CD14-positive monocyte (primary cell): Measurements from ENCODE around the gene SMIM22. TPM values are rescaled to one million over a fixed set of nuclear protein-coding genes. Genes with fewer than 3 reads are reported as not detected.
A peak's percentile ranks its signal among the peaks of the same experiment; 100 is the strongest.

Experiments
- DNase-seq, 3 donors: peaks; one replicate each; pipeline ENCODE4 v3.0.0-alpha.2; 2011 to 2022
- H2AFZ ChIP-seq: 2 replicates; pipeline ENCODE4 v1.6.0; 2012; ENCODE audit warnings: mild to moderate bottlenecking, low read depth, low read length, inconsistent platforms; ENCODE audit not compliant: insufficient read depth, poor library complexity, severe bottlenecking
- H3K27ac ChIP-seq, 2 donors: 1 replicate in 1 of 2; 2 replicates in 1 of 2; pipeline ENCODE4 v1.5.1; 2012 to 2013; ENCODE audit warnings: low read length in 2 of 2, control low read depth in 1 of 2, inconsistent platforms in 1 of 2, low read depth in 1 of 2, mild to moderate bottlenecking in 1 of 2
- H3K27me3 ChIP-seq, 2 donors: one replicate each; pipeline versions ENCODE4 v1.6.0 to v1.6.1; 2011 to 2013; ENCODE audit warnings: low read length in 2 of 2; ENCODE audit not compliant: control insufficient read depth in 2 of 2, insufficient read depth in 2 of 2
- H3K36me3 ChIP-seq, 2 donors: replicated peaks in 1 of 2; 1 replicate in 1 of 2; 2 replicates in 1 of 2; pipeline versions ENCODE4 v1.5.1 to v1.6.1; 2012 to 2013; ENCODE audit warnings: low read length in 2 of 2, control low read depth in 1 of 2, inconsistent platforms in 1 of 2, mild to moderate bottlenecking in 1 of 2; ENCODE audit not compliant: insufficient read depth in 2 of 2, control insufficient read depth in 1 of 2
- H3K4me1 ChIP-seq, 2 donors: 1 replicate in 1 of 2; 2 replicates in 1 of 2; pipeline versions ENCODE4 v1.5.1 to v1.6.1; 2012 to 2013; ENCODE audit warnings: low read length in 2 of 2, control low read depth in 1 of 2, inconsistent platforms in 1 of 2, mild to moderate bottlenecking in 1 of 2, moderate library complexity in 1 of 2; ENCODE audit not compliant: insufficient read depth in 2 of 2, control insufficient read depth in 1 of 2
- H3K4me2 ChIP-seq: replicated peaks from 2 replicates; pipeline ENCODE3; 2012; ENCODE audit warnings: low read length, moderate library complexity, mild to moderate bottlenecking; ENCODE audit not compliant: poor library complexity, severe bottlenecking; ENCODE audit errors: extremely low read depth
- H3K4me3 ChIP-seq, 3 experiments: fragments of 200-600 bp in 1 of 3; sonication (generic) in 1 of 3; replicated peaks in 1 of 3; 1 replicate in 2 of 3; 2 replicates in 1 of 3; pipeline ENCODE4 v1.5.1; 2011 to 2013; ENCODE audit warnings: low read length in 3 of 3, mild to moderate bottlenecking in 3 of 3, control low read depth in 2 of 3, low read depth in 2 of 3, inconsistent platforms in 1 of 3, moderate library complexity in 1 of 3
- H3K79me2 ChIP-seq: 2 replicates; pipeline ENCODE4 v1.6.0; 2012; ENCODE audit warnings: mild to moderate bottlenecking, control low read depth, inconsistent platforms, low read length, moderate library complexity; ENCODE audit not compliant: insufficient read depth
- H3K9ac ChIP-seq: 2 replicates; pipeline ENCODE4 v1.6.0; 2017; ENCODE audit warnings: low read length, mild to moderate bottlenecking; ENCODE audit not compliant: insufficient read depth, poor library complexity, severe bottlenecking
- H3K9me3 ChIP-seq, 2 donors: replicated peaks in 1 of 2; 1 replicate in 1 of 2; 2 replicates in 1 of 2; pipeline versions ENCODE4 v1.5.1 to v1.6.1; 2012 to 2013; ENCODE audit warnings: low read length in 2 of 2, control low read depth in 1 of 2; ENCODE audit not compliant: control insufficient read depth in 1 of 2, insufficient read depth in 1 of 2
- H4K20me1 ChIP-seq: 2 replicates; pipeline ENCODE4 v1.6.0; 2012; ENCODE audit warnings: mild to moderate bottlenecking, low read length, control low read depth, moderate library complexity; ENCODE audit not compliant: insufficient read depth
- H3K27ac Mint-ChIP-seq, 7 donors: one replicate each; pipeline ENCODE4 v1.8.0; 2020; ENCODE audit warnings: mild to moderate bottlenecking in 7 of 7, mixed read lengths in 7 of 7, moderate library complexity in 6 of 7, inconsistent platforms in 2 of 7
- H3K27me3 Mint-ChIP-seq, 3 donors: one replicate each; pipeline ENCODE4 v1.8.0; 2021 to 2022; ENCODE audit warnings: low read depth in 3 of 3, mild to moderate bottlenecking in 3 of 3, mixed read lengths in 3 of 3, moderate library complexity in 3 of 3, inconsistent platforms in 1 of 3
- H3K36me3 Mint-ChIP-seq, 2 donors: one replicate each; pipeline ENCODE4 v1.8.0; 2020; ENCODE audit warnings: mixed read lengths in 2 of 2, inconsistent platforms in 1 of 2, mild to moderate bottlenecking in 1 of 2
- H3K4me1 Mint-ChIP-seq: one replicate; pipeline ENCODE4 v1.8.0; 2020; ENCODE audit warnings: mild to moderate bottlenecking, mixed read lengths
- H3K4me3 Mint-ChIP-seq, 2 donors: one replicate each; pipeline ENCODE4 v1.8.0; 2020; ENCODE audit warnings: mild to moderate bottlenecking in 2 of 2, mixed read lengths in 2 of 2, moderate library complexity in 1 of 2
- H3K9me3 Mint-ChIP-seq, 7 donors: one replicate each; pipeline ENCODE4 v1.8.0; 2020 to 2022; ENCODE audit warnings: mixed read lengths in 7 of 7, mild to moderate bottlenecking in 6 of 7, moderate library complexity in 6 of 7, inconsistent platforms in 2 of 7
- WGBS: methylation state at CpG from one replicate; pipeline ENCODE4 v1.1.5; 2013; ENCODE audit warnings: missing lambda C conversion rate; ENCODE audit not compliant: insufficient coverage; 5-methylcytosine and 5-hydroxymethylcytosine counted together
- intact Hi-C, 2 donors: fragments of 100-400 bp; cut with micrococcal nuclease; formaldehyde crosslinking; loops; one replicate each; pipeline versions ENCODE4 v1.15.0 to v1.15.1; 2023
- polyA plus RNA-seq, 3 donors: library from polyadenylated mRNA; depleted of rRNA in 1 of 3; unstranded in 2 of 3; stranded (reverse) in 1 of 3; fragments of 300-500 nt in 2 of 3; fragments of >200 nt in 1 of 3; fragmentation: Illumina TruSeq in 2 of 3; gene quantifications; 1 replicate in 2 of 3; 2 replicates in 1 of 3; pipeline ENCODE4 v1.2.3, GENCODE V29; 2012 to 2021
- TF ChIP-seq, protein P1 (sequence below): fragments of 200-600 bp; IDR thresholded peaks from one replicate; pipeline ENCODE4 v1.8.0; 2022; ENCODE audit warnings: antibody characterized with exemption, mild to moderate bottlenecking

The SMIM22 gene
- polyA plus RNA-seq, 3 donors, result not detected

DNA sequence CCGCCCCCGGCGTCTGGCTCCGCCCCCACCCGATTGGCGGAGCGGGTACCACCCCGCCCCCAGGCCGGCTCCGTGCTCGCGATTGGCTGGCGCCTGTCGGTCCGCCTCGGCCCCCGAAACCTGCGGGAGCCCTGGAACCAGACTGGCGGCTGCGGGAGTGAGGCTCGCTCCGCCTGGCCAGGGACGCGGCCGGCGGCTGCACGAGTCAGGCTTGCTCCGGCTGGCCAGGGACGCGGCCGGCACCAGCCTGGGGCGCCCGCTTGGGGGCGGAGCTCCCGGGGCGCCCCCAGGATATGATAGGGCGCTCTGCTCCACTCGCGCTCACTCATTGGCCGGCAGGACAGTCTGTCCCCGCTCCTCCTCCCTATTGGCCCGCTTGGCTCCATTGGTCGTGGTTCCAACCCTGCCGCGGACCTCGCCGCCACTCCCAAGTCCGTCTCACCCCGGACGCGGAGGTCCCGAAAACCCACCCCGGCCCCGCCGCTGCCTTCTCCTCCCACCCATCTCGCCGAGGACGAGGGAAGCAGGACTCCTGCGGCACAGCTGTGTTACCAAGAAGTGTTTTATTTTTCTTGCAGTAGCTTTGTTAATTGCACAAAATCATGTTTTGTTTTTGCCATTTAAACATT lies 7.6 kb downstream of the SMIM22 start:
- H3K36me3 Mint-ChIP-seq, result peaks cover 36 to 61% of the 10 kb centered on the region in 2 donors
- H3K4me3 ChIP-seq, result peak overlapping the region; percentile 72 to 92 (median 75)
- peak overlapping the region; percentile 86 for H2AFZ ChIP-seq
- no peaks in the 10 kb centered on the region for H3K9me3 Mint-ChIP-seq
- no peaks in the 10 kb centered on the region for H3K9me3 ChIP-seq
- H3K79me2 ChIP-seq, result peaks cover 35% of the 10 kb centered on the region
- peak overlapping the region; percentile 86 to 97 (median 96) for H3K27ac Mint-ChIP-seq
- H3K4me1 Mint-ChIP-seq, result peaks cover 42% of the 10 kb centered on the region
- H3K36me3 ChIP-seq, result peaks cover 46 to 53% of the 10 kb centered on the region in 2 donors
- H3K27me3 Mint-ChIP-seq, result peaks cover 0 to 2% (median 0%) of the 10 kb centered on the region in 3 donors
- TF ChIP-seq, protein P1, sequence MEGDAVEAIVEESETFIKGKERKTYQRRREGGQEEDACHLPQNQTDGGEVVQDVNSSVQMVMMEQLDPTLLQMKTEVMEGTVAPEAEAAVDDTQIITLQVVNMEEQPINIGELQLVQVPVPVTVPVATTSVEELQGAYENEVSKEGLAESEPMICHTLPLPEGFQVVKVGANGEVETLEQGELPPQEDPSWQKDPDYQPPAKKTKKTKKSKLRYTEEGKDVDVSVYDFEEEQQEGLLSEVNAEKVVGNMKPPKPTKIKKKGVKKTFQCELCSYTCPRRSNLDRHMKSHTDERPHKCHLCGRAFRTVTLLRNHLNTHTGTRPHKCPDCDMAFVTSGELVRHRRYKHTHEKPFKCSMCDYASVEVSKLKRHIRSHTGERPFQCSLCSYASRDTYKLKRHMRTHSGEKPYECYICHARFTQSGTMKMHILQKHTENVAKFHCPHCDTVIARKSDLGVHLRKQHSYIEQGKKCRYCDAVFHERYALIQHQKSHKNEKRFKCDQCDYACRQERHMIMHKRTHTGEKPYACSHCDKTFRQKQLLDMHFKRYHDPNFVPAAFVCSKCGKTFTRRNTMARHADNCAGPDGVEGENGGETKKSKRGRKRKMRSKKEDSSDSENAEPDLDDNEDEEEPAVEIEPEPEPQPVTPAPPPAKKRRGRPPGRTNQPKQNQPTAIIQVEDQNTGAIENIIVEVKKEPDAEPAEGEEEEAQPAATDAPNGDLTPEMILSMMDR, result no peak
- DNase-seq, result peak; percentile 83 to 91 (median 86)
- no peaks in the 10 kb centered on the region for H3K27me3 ChIP-seq
- no peaks in the 10 kb centered on the region for H4K20me1 ChIP-seq
- H3K9ac ChIP-seq, result peak overlapping the region; percentile 71
- peak overlapping the region; percentile 98 for H3K4me2 ChIP-seq
- peak overlapping the region; percentile 87 to 89 for H3K4me3 Mint-ChIP-seq
- H3K4me1 ChIP-seq, result peaks cover 40 to 48% of the 10 kb centered on the region in 2 donors
- H3K27ac ChIP-seq, result peak overlapping the region; percentile 77 to 86
- intact Hi-C loops, result loop anchor here (2.0 to 5.0 kb wide), 4 partner anchors 35 to 70 kb away; partner anchors contain the start of genes ANKS3 (in 2 of the 2), DNAAF8 (in 2 of the 2), GLYR1 (in 2 of the 2) and UBN1 (in 2 of the 2)
- under 1% methylated on average over 54 of the region's 59 CpGs for WGBS

DNA sequence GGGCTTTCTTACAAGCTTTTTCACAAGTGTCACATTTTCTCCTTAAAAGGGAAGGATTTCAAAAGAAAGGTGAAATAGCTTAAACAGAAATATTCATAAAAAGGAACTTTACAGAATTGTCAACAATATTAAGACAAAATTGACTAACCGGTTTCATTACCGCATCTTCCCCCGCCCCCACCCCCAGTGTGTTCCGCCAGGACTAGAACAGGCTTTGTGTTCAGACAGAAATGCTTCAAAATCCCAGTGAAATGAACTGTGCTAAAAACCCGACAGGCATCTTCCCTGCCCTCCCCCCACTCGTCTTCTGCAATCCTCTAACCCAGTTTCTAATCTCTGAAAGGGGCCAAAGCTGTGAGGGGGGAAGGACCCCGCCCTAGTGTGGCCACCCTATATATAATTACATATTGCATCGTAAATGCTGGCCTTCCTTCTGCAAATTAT lies 8.3 kb downstream of the SMIM22 start:
- Histone ChIP-seq H3K4me2 (peak overlapping the region; percentile 98), H3K4me3 (peak overlapping the region; percentile 72 to 92 (median 75)), H3K9me3 (no peaks in the 10 kb centered on the region), H3K27ac (peak overlapping the region; percentile 77 to 86), H4K20me1 (no peaks in the 10 kb centered on the region), H3K79me2 (peaks cover 35% of the 10 kb centered on the region), H3K27me3 (no peaks in the 10 kb centered on the region), H3K4me1 (peaks cover 40 to 48% of the 10 kb centered on the region in 2 donors), H3K36me3 (peaks cover 45 to 53% of the 10 kb centered on the region in 2 donors), H3K9ac (no peak overlapping the region), H2AFZ (no peak overlapping the region)
- Mint-ChIP-seq H3K36me3 (peaks cover 34 to 62% of the 10 kb centered on the region in 2 donors), H3K4me1 (peaks cover 42% of the 10 kb centered on the region), H3K27ac (peak overlapping the region; percentile 86 to 97 (median 96)), H3K4me3 (peak overlapping the region; percentile 87 to 89), H3K9me3 (no peaks in the 10 kb centered on the region), H3K27me3 (peaks cover 0 to 2% (median 0%) of the 10 kb centered on the region in 3 donors)
- intact Hi-C loops, result loop anchor here (2.0 to 5.0 kb wide), 4 partner anchors 36 to 71 kb away; partner anchors contain the start of genes ANKS3 (in 2 of the 2), DNAAF8 (in 2 of the 2), GLYR1 (in 2 of the 2) and UBN1 (in 2 of the 2)
- peak; percentile 23 to 50 (median 35) for DNase-seq
- 0% methylated on average over 5 of the region's 8 CpGs for WGBS
- TF ChIP-seq, protein P1, result no peak
